Stimulated activated CD8-positive, alpha-beta memory T cell treated with anti-CD3 and anti-CD28 coated beads, Interleukin-15, amount 100 ng/mL, for 1 hour (primary cell): ENCODE results near the gene PIM1.
"Not testable (repeated sequence)": the region's sequence is repeated elsewhere in the genome, so short reads cannot be mapped to it uniquely, and the experiment has no call there.

ENCODE experiments used
- DNase-seq: peaks from one replicate; pipeline ENCODE4 v3.0.0-alpha.2; 2020; ENCODE audit warnings: low read depth

PIM1 gene

DNA sequence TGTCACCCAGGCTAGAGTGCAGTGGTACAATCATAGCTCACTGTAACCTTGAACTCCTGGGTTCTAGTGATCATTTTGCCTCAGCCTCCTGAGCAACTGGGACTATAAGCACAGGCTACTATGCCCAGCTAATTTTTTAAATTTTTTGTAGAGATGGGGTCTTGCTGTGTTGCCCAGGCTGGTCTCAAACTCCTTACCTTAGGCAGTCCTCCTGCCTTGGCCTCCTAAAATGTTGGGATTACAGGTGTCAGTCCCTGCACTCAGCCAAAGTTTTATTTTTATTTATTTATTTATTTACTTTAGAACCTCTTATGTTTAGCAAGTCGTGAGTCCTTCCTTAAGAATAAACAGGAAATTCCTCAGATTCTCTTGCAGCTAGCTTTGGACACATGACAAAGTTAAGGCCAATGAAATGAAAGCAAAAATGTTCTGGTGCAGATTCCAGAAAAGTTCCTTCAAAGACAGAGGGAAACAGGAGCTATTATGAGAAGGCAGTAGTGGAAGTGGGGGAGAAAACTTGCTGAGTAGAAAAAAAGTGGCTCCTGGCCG is 19.1 kb downstream of the PIM1 start:
- no peak for DNase-seq

GRCh38 chr6:37190159-37190535 is 20.2 kb downstream of the PIM1 start:
- no peak for DNase-seq

DNA sequence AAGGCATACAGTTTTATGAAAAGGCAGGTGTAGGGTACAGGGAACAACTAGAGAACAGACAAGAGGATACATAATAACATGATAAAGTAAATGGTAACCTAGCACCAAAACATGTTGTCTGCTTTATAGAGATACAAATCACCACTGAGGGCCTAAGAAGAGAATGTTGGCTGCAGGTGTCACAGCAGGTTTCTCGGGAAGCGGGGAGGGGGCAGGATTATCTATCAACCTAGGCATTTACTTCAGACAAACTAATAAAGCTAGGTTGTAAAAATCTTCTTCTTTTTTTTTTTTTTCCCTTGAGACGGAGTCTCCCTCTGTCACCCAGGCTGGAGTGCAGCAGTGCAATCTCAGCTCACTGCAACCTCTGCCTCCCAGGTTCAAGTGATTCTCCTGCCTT is 22.7 kb downstream of the PIM1 start:
- no peak for DNase-seq

- not testable (repeated sequence) for DNase-seq
Observed at GRCh38 chr6:37194886-37195285, 24.9 kb downstream of the PIM1 start.

DNA sequence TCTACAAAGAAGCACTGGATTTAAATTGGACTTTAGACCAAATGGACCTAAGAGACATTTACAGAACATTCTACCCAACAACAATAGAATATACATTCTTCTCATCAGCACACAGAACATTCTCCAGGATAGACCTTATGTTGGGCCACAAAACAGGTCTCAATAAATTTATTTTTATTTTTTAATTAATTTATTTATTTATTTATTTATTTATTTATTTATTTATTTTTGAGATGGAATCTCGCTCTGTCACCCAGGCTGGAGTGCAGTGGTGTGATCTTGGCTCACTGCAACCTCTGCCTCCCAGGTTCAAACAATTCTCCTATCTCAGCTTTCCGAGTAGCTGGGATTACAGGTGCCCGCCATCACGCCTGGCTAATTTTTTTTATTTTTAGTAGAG is 26.5 kb downstream of the PIM1 start:
- not testable (repeated sequence) for DNase-seq

GRCh38 chr6:37200085-37200484 is 30.1 kb downstream of the PIM1 start:
- DNase-seq, result no peak

GRCh38 chr6:37201726-37202125 is 31.8 kb downstream of the PIM1 start:
- DNase-seq, result no peak

GRCh38 chr6:37202788-37203491 is 33.0 kb downstream of the PIM1 start:
- DNase-seq, result no peak

GRCh38 chr6:37204014-37204751 is 34.2 kb downstream of the PIM1 start:
- no peak for DNase-seq

GRCh38 chr6:37205175-37205996 is 35.4 kb downstream of the PIM1 start:
- no peak for DNase-seq

GRCh38 chr6:37205997-37206340 is 36.0 kb downstream of the PIM1 start:
- DNase-seq, result no peak

GRCh38 chr6:37206622-37207021 is 36.7 kb downstream of the PIM1 start:
- no peak for DNase-seq

DNA sequence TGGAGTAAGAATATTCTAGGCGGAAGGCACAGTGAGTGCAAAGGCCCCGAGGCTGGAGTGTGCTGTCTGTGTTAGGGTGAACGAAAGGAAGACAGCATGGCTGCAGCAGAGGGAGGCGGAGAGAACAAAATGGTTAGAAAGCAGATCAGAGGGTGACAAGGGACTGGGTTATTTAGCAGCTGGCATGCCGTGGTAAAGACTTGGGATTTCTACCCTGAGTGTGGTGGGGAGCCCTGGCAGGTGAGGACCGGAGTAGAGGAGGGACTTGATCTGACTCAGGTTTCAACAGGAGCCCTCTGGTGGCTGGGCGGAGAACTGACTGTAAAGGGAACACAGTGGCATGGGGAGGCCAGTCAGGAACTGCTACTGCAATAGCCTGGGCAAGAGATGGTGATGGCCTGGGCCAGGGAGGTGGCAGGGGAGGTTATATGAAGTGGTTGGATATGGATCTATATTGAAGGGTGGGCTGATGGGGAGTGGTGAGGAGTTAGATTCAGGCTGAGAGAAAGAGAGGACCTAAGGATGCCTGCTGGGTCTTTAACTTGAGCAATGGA is 38.0 kb downstream of the PIM1 start:
- DNase-seq, result peak; percentile 83

GRCh38 chr6:37208793-37209192 is 38.8 kb downstream of the PIM1 start:
- no peak for DNase-seq

- DNase-seq, result no peak
Observed at GRCh38 chr6:37209461-37210205, 39.7 kb downstream of the PIM1 start.

DNA sequence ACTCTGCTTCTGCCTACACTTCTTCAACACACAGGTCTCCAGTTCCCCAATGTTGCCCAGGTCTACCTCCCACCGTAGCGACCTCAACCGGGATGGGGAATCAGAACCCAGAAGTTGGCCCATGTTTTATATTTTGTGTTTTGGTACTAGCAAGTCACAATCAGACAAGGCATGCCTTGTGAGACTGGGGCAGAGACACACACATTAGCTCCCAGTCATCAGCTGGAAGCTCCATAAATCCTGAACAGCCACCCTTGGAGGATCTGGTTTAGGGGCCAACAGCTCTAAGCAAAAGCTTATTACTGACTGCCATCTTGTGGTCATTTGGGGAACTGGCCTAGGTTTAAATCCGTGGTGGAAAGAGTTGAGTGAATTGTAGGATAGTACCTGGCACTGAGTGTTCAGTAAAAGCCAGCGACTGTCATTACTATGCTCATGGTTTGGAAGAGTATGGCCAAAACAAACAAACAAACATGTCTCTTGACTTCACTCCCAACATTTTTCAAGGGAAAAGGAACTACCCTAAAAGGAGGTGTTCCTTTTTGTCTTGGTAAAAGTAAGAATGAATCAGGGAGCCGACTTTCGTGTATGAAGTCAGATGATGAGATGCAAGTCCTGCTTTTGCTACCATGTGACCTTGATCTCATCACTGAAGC is 40.5 kb downstream of the PIM1 start:
- peak; percentile 78 for DNase-seq

DNA sequence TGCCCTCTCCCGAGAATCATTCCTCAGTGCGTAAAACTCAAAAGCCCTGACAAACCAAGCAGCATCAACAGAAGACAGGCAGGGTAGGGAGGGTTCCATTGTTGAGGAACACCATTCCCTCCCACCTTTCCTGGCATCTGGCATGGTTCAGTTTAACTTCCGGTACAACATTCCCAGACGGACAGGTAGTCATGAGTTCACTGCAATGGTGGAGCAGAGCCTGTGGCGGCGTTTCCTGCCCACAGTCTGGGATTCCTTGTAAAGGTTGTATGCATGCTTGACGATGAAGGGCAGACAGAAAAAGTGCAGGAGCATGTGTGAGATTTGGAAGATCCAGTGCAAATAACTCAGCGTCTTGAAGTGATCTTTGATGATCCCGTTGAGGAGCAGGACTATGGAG is 42.3 kb downstream of the PIM1 start:
- no peak for DNase-seq

DNA sequence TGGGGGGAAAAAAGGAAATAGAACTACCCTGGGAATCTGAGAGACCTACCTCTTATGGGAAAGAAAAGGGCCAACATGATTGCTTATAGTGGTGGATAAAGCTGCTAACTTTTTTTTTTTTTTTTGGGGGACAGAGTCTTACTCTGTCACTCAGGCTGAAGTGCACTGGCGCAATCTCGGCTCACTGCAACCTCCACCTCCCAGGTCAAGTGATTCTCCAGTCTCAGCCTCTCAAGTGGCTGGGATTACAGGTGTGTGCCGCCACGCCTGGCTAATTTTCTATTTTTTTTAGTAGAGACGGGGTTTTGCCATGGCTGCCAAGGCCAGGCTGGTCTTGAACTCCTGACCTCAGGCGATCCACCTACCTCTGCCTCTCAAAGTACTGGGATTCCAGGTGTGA is 48.1 kb downstream of the PIM1 start:
- no peak for DNase-seq

DNA sequence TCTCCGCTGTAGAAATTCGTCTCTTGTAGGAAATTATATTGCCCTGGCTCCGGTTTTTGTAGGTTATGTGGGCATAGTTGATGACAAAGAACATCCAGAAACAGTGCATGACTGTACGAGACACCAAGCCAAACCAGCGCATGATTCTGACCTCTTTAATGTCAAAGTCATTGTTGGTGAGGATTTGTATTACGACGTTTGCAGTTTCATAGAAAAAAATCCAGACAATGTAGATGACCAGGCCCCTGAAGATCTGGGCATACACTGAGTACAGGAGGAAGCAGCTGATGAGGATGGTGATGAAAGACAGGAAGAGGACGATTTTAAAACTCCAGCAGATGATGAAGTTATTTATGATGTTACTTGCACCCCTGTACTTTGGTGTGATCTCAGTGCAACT is 48.6 kb downstream of the PIM1 start:
- no peak for DNase-seq

DNA sequence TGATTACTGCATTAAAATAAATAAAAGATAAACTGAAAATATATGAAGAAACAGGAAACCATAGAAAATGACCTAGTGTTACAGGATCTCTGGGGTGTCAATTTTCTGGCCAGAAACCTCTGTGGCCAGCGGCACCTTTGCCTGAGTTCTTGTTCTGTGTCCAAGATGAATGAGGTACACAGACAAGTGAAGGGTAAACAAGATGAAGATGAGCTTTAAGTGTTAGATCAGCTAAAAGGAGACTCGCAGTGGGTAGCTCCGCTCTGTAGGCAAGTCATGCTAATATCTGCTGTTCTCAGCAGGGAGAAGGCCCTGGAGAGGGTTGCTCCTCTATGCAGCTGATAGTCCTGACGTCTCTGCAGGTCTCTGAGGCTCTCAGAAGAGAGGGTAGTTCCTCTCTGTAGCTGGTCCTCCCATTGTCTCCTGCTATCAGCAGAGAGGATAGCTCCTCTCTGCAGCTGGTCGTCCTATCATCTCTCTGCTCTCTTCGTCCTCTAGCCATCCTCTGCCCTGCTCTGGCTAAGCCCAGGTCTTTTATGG is 51.7 kb downstream of the PIM1 start:
- DNase-seq, result no peak
